ENCODE data around the gene ZNF709.

DNA sequence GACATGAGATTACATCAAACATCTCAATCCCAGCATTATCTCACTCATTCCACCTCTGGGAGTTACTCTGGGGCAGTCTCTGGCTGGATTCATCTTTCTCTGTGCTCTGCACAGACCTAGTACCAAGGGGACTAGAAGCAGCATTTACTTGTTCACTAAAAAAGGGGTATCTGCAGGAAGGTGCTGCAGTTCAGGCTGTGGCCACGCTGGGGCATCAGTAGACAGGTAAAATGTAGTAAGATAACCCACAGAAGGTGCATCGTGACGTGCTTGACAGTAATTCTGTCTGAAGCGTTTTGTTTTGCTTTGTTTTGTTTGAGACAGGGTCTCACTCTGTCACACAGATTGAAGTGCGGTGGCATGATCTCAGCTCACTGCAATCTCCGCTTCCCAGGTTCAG lies 37.4 kb upstream of the ZNF709 start:
- no peak for TF ChIP-seq ZNF878 (CRISPR knock-in tag; IDR thresholded peaks at IDR 0.05)
- TF ChIP-seq, protein P1, sequence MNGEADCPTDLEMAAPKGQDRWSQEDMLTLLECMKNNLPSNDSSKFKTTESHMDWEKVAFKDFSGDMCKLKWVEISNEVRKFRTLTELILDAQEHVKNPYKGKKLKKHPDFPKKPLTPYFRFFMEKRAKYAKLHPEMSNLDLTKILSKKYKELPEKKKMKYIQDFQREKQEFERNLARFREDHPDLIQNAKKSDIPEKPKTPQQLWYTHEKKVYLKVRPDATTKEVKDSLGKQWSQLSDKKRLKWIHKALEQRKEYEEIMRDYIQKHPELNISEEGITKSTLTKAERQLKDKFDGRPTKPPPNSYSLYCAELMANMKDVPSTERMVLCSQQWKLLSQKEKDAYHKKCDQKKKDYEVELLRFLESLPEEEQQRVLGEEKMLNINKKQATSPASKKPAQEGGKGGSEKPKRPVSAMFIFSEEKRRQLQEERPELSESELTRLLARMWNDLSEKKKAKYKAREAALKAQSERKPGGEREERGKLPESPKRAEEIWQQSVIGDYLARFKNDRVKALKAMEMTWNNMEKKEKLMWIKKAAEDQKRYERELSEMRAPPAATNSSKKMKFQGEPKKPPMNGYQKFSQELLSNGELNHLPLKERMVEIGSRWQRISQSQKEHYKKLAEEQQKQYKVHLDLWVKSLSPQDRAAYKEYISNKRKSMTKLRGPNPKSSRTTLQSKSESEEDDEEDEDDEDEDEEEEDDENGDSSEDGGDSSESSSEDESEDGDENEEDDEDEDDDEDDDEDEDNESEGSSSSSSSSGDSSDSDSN (CRISPR knock-in tag; IDR thresholded peaks at IDR 0.05) = no peak
- TF ChIP-seq ZFX (CRISPR knock-in tag; IDR thresholded peaks at IDR 0.05; ENCODE audit: low read depth) = no peak
- TF ChIP-seq, protein P2, sequence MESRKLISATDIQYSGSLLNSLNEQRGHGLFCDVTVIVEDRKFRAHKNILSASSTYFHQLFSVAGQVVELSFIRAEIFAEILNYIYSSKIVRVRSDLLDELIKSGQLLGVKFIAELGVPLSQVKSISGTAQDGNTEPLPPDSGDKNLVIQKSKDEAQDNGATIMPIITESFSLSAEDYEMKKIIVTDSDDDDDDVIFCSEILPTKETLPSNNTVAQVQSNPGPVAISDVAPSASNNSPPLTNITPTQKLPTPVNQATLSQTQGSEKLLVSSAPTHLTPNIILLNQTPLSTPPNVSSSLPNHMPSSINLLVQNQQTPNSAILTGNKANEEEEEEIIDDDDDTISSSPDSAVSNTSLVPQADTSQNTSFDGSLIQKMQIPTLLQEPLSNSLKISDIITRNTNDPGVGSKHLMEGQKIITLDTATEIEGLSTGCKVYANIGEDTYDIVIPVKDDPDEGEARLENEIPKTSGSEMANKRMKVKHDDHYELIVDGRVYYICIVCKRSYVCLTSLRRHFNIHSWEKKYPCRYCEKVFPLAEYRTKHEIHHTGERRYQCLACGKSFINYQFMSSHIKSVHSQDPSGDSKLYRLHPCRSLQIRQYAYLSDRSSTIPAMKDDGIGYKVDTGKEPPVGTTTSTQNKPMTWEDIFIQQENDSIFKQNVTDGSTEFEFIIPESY (CRISPR knock-in tag; IDR thresholded peaks at IDR 0.05) = no peak
